Spleen (tissue), 11 donors: ENCODE data around the gene CCDC83. TPM values are rescaled to one million over a fixed set of nuclear protein-coding genes. Genes with fewer than 3 reads are reported as not detected.
"Not testable (repeated sequence)": the region's sequence is repeated elsewhere in the genome, so short reads cannot be mapped to it uniquely, and the experiment has no call there.

ENCODE experiments used
- DNase-seq: peaks from one replicate; pipeline ENCODE4 v3.0.0-alpha.2; 2020
- H3K27ac ChIP-seq, 8 donors: fragments of 200-600 bp; sonication (generic) in 7 of 8; 1 replicate in 4 of 8; 2 replicates in 4 of 8; pipeline versions ENCODE4 v1.5.0 to v1.8.0; 2016 to 2021; ENCODE audit warnings: inconsistent platforms in 4 of 8, mild to moderate bottlenecking in 4 of 8, moderate library complexity in 1 of 8
- H3K27me3 ChIP-seq, 7 donors: fragments of 200-600 bp; sonication (generic) in 6 of 7; replicated peaks in 1 of 7; 1 replicate in 4 of 7; 2 replicates in 3 of 7; pipeline versions ENCODE4 v1.5.0 to v1.8.0; 2016 to 2021; ENCODE audit warnings: inconsistent platforms in 3 of 7, mild to moderate bottlenecking in 1 of 7
- H3K36me3 ChIP-seq, 6 donors: fragments of 200-600 bp; sonication (generic) in 5 of 6; 1 replicate in 4 of 6; 2 replicates in 2 of 6; pipeline versions ENCODE4 v1.5.0 to v1.8.0; 2016 to 2021; ENCODE audit warnings: inconsistent platforms in 2 of 6
- H3K4me1 ChIP-seq, 6 donors: fragments of 200-600 bp; sonication (generic) in 5 of 6; 1 replicate in 3 of 6; 2 replicates in 3 of 6; pipeline versions ENCODE4 v1.5.0 to v1.8.0; 2016 to 2021; ENCODE audit warnings: inconsistent platforms in 3 of 6
- H3K4me3 ChIP-seq, 8 donors: fragments of 200-600 bp; sonication (generic) in 7 of 8; 1 replicate in 4 of 8; 2 replicates in 4 of 8; pipeline versions ENCODE4 v1.5.0 to v1.8.0; 2016 to 2021; ENCODE audit warnings: inconsistent platforms in 4 of 8, mild to moderate bottlenecking in 4 of 8, moderate library complexity in 2 of 8
- H3K9me3 ChIP-seq, 8 donors: fragments of 200-600 bp; sonication (generic) in 7 of 8; 1 replicate in 4 of 8; 2 replicates in 4 of 8; pipeline versions ENCODE4 v1.5.0 to v1.8.0; 2016 to 2021; ENCODE audit warnings: inconsistent platforms in 4 of 8
- POLR2A ChIP-seq, 3 donors: fragments of 450-650 bp; IDR thresholded peaks; one replicate each; pipeline ENCODE4 v1.5.1; 2017; ENCODE audit warnings: antibody characterized with exemption in 3 of 3, mild to moderate bottlenecking in 1 of 3
- POLR2AphosphoS5 ChIP-seq, 3 donors: sonication (generic); formaldehyde crosslinking; IDR thresholded peaks; one replicate each; pipeline ENCODE4 v1.5.1; 2017; ENCODE audit warnings: antibody characterized with exemption in 3 of 3
- WGBS, 5 donors: extraction: QIAGEN DNeasy Blood & Tissue Kit in 3 of 5; methylation state at CpG; one replicate each; pipeline versions ENCODE4 v1.1.5 to v1.1.7; 2013 to 2018; 5-methylcytosine and 5-hydroxymethylcytosine counted together
- intact Hi-C: fragments of 100-400 bp; cut with DNase I; formaldehyde crosslinking; loops from one replicate; pipeline ENCODE4 v1.15.0; 2023; ENCODE audit warnings: low total_unique reads
- polyA plus RNA-seq, 3 donors: library from polyadenylated mRNA; stranded (reverse); fragments of 200-250 nt; gene quantifications; one replicate each; pipeline ENCODE4 v1.2.1, GENCODE V29; 2013
- total RNA-seq, 7 donors: library from RNA; depleted of rRNA in 3 of 7; stranded (reverse); fragments of >200 nt in 3 of 7; fragmentation: NEBNext Ultra II Directional in 4 of 7; extraction: Animal tissue kit (Norgen Biotek cat#: 25700) in 4 of 7; gene quantifications; one replicate each; pipeline versions ENCODE4 v1.1.0 to v1.2.1, GENCODE V29; 2016 to 2021
- TF ChIP-seq, protein P1 (sequence below), 11 experiments: fragments of 200-600 bp in 7 of 11; fragments of 450-650 bp in 4 of 11; sonication (generic) in 4 of 11; IDR thresholded peaks in 8 of 11; conservative IDR thresholded peaks in 3 of 11; 1 replicate in 7 of 11; 2 replicates in 4 of 11; pipeline versions ENCODE4 v1.4.0 to v1.8.0; 2016 to 2021; ENCODE audit warnings: antibody characterized with exemption in 11 of 11, inconsistent platforms in 4 of 11, mild to moderate bottlenecking in 1 of 11
- donor health status: healthy with polysubstance abuse.
- donor health status: DM: no; HTN: no; CAD: no; lungs with moderate emphysema.
- donor health status: DM: no; HTN: no; CAD: no.
- donor health status: Bipolar disorder and iron deficiency.
- donor health status: healthy.
- donor health status: DM: no; HTN: no; CAD: no.
- donor health status: DM: yes; HTN: yes; CAD: no.

CCDC83 gene
- total and polyA plus RNA-seq, 10 donors, result not detected

GRCh38 chr11:85831050-85831449, 24.1 kb upstream of the CCDC83 start:
- TF ChIP-seq, protein P1, sequence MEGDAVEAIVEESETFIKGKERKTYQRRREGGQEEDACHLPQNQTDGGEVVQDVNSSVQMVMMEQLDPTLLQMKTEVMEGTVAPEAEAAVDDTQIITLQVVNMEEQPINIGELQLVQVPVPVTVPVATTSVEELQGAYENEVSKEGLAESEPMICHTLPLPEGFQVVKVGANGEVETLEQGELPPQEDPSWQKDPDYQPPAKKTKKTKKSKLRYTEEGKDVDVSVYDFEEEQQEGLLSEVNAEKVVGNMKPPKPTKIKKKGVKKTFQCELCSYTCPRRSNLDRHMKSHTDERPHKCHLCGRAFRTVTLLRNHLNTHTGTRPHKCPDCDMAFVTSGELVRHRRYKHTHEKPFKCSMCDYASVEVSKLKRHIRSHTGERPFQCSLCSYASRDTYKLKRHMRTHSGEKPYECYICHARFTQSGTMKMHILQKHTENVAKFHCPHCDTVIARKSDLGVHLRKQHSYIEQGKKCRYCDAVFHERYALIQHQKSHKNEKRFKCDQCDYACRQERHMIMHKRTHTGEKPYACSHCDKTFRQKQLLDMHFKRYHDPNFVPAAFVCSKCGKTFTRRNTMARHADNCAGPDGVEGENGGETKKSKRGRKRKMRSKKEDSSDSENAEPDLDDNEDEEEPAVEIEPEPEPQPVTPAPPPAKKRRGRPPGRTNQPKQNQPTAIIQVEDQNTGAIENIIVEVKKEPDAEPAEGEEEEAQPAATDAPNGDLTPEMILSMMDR (IDR thresholded peaks at IDR 0.05 in 8 of 11, conservative IDR thresholded peaks at IDR 0.05 in 3 of 11), result no peak
- TF ChIP-seq POLR2AphosphoS5 (IDR thresholded peaks at IDR 0.05), result no peak
- no peak for TF ChIP-seq POLR2A (IDR thresholded peaks at IDR 0.05)
- H3K27ac ChIP-seq, result no peak overlapping the region
- no peaks in the 10 kb centered on the region for H3K27me3 ChIP-seq
- no peak overlapping the region for H3K4me3 ChIP-seq
- H3K36me3 ChIP-seq, result no peaks in the 10 kb centered on the region
- H3K9me3 ChIP-seq, result peaks cover 0 to 17% (median 10%) of the 10 kb centered on the region in 8 donors
- H3K4me1 ChIP-seq, result peaks cover 0 to 24% (median 7%) of the 10 kb centered on the region in 6 donors
- intact Hi-C loops, result no loop called here
- DNase-seq, result no peak

DNA sequence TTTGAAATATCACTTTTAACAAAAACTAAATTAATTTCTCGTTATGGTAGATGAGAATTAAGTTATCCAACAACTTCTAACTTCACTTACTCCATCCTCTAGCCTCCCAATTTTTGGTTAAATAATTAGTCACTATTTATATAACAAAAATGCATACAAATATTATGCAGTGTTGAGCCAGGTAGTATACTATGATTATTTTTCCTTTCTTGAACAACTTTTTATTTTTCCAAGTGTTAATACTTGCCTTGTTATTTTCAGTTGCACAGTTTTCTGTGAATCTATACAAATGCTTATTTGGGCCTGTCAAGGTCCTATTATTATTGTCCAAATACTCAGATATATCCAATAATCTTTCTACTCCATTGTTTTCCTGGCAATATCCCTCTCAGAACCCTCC, 19.9 kb upstream of the CCDC83 start:
- Histone ChIP-seq H3K36me3 (no peaks in the 10 kb centered on the region), H3K9me3 (peaks cover 0 to 13% (median 10%) of the 10 kb centered on the region in 8 donors), H3K27ac (no peak overlapping the region), H3K4me1 (no peaks in the 10 kb centered on the region), H3K4me3 (no peak overlapping the region), H3K27me3 (no peaks in the 10 kb centered on the region)
- DNase-seq, result no peak
- whole genome bisulfite sequencing, 5 donors, result 79 to 96% (median 86%) methylated on average over 1 of the region's 1 CpG
- intact Hi-C loops, result no loop called here
- no peak for TF ChIP-seq POLR2A (IDR thresholded peaks at IDR 0.05)
- TF ChIP-seq, protein P1 (IDR thresholded peaks at IDR 0.05 in 8 of 11, conservative IDR thresholded peaks at IDR 0.05 in 3 of 11), result no peak
- no peak for TF ChIP-seq POLR2AphosphoS5 (IDR thresholded peaks at IDR 0.05)

DNA sequence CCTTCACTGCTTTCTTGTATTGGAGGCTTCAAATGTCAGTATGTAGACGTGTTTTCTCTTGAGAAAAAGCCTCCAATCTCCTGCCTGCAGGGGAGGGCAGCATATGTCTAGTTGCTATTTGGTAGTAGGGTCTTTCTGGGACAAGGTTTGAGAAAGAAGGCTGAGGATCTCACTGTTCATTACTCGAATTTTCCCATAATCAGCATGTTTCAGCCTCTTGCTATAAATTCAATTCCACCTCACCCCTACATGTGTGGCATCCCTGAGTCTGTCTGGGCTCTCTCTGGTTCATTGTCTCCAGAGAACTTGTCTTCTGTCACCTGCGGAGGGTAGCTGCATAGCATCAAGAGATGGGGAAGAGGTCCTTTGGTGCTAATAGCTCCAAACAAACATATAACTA, 19.5 kb upstream of the CCDC83 start:
- 67 to 79% (median 73%) methylated on average over 3 of the region's 3 CpGs for WGBS, 5 donors
- intact Hi-C loops, result no loop called here
- TF ChIP-seq POLR2A (IDR thresholded peaks at IDR 0.05), result no peak
- TF ChIP-seq POLR2AphosphoS5 (IDR thresholded peaks at IDR 0.05), result no peak
- TF ChIP-seq, protein P1 (IDR thresholded peaks at IDR 0.05 in 8 of 11, conservative IDR thresholded peaks at IDR 0.05 in 3 of 11), result no peak

GRCh38 chr11:85840932-85841331, 14.3 kb upstream of the CCDC83 start:
- H3K9me3 ChIP-seq, intact Hi-C loops, H3K4me1 ChIP-seq, DNase-seq, H3K27ac ChIP-seq, H3K36me3 ChIP-seq, H3K27me3 ChIP-seq, H3K4me3 ChIP-seq: not testable (repeated sequence)

More for the DNA sequence above, 19.5 kb upstream of the CCDC83 start:
- Histone ChIP-seq H3K4me3 (no peak overlapping the region), H3K27me3 (no peaks in the 10 kb centered on the region), H3K9me3 (peaks cover 0 to 13% (median 10%) of the 10 kb centered on the region in 8 donors), H3K36me3 (no peaks in the 10 kb centered on the region), H3K4me1 (no peaks in the 10 kb centered on the region), H3K27ac (no peak overlapping the region)
- DNase-seq, result no peak

DNA sequence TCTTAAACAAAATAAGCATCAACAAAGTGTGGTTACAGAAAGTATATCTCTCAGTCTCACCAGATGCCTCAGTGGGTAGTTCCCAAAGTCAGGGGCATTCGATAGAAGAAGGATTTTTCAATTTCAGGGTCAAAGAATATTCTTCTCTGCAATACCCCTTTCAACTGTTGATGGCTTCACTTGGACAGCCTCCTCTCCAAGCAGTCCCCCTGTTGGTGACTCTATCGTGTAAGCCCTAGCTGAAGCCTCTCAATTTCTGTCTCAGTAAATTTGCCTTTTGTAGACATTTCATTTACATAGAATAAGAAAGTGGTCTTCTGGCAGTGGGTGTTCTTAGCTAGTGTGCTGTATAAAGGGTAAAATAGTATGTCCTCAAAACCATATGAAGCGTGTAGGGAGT, 11.3 kb upstream of the CCDC83 start:
- no peak for DNase-seq
- Histone ChIP-seq H3K9me3 (peaks cover 0 to 6% (median 0%) of the 10 kb centered on the region in 8 donors), H3K4me3 (no peak overlapping the region), H3K27ac (no peak overlapping the region), H3K36me3 (no peaks in the 10 kb centered on the region), H3K27me3 (no peaks in the 10 kb centered on the region), H3K4me1 (no peaks in the 10 kb centered on the region)
- intact Hi-C loops, result no loop called here
- 89 to 96% (median 91%) methylated on average over 3 of the region's 3 CpGs for WGBS, 5 donors
- TF ChIP-seq, protein P1 (IDR thresholded peaks at IDR 0.05 in 8 of 11, conservative IDR thresholded peaks at IDR 0.05 in 3 of 11), result no peak
- no peak for TF ChIP-seq POLR2A (IDR thresholded peaks at IDR 0.05)
- TF ChIP-seq POLR2AphosphoS5 (IDR thresholded peaks at IDR 0.05), result no peak
